HG03139 (cell line): ENCODE results near the gene PHF23.

ENCODE experiments used
- ATAC-seq: cut with Tn5 transposase; IDR thresholded peaks from one replicate; pipeline ENCODE4 v1.9.1; 2021; ENCODE audit not compliant: unreplicated experiment

Gene PHF23

GRCh38 chr17:7239091-7240027 lies at the start of gene PHF23:
Gene PHF23 (minus strand): TSS chr17:7239457. CDS start chr17:7239279, 178 bp downstream.
- peak; percentile 46 for ATAC-seq

- no peak for ATAC-seq
Measured at GRCh38 chr17:7285679-7286078, 46.4 kb upstream of the PHF23 start.

- no peak for ATAC-seq
Measured at GRCh38 chr17:7284911-7285310, 45.7 kb upstream of the PHF23 start.

- ATAC-seq: no peak
Measured at GRCh38 chr17:7283471-7284216, 44.4 kb upstream of the PHF23 start.

- no peak for ATAC-seq
Measured at GRCh38 chr17:7282752-7283321, 43.6 kb upstream of the PHF23 start.

- ATAC-seq: no peak
Measured at GRCh38 chr17:7281953-7282751, 42.9 kb upstream of the PHF23 start.

GRCh38 chr17:7281074-7281952 lies 42.1 kb upstream of the PHF23 start, which contains the start of gene SLC2A4:
Gene SLC2A4 (plus strand): TSS chr17:7281718. CDS start chr17:7281935, 217 bp downstream.
- ATAC-seq: no peak

- peak; percentile 48 for ATAC-seq
Measured at GRCh38 chr17:7280519-7281073, 41.3 kb upstream of the PHF23 start.

GRCh38 chr17:7279448-7279847 lies 40.2 kb upstream of the PHF23 start:
- ATAC-seq: no peak

GRCh38 chr17:7266784-7267183 lies 27.5 kb upstream of the PHF23 start:
- ATAC-seq: no peak

- no peak for ATAC-seq
Measured at GRCh38 chr17:7263801-7264078, 24.5 kb upstream of the PHF23 start.

- ATAC-seq: no peak
Measured at GRCh38 chr17:7262935-7263800, 23.9 kb upstream of the PHF23 start.

GRCh38 chr17:7262192-7262934 lies 23.1 kb upstream of the PHF23 start, which contains the start of gene CLDN7:
Gene CLDN7 (minus strand): TSS chr17:7262478. CDS start chr17:7262043, 435 bp downstream.
- no peak for ATAC-seq

- no peak for ATAC-seq
Measured at GRCh38 chr17:7261379-7262191, 22.3 kb upstream of the PHF23 start.

- no peak for ATAC-seq
Measured at GRCh38 chr17:7260651-7261378, 21.6 kb upstream of the PHF23 start.

GRCh38 chr17:7260151-7260550 lies 20.9 kb upstream of the PHF23 start:
- no peak for ATAC-seq

GRCh38 chr17:7259555-7259889 lies 20.3 kb upstream of the PHF23 start:
- ATAC-seq: no peak
